ENCODE measurements around the gene CNIH3.
"Not testable (repeated sequence)": the region's sequence is repeated elsewhere in the genome, so short reads cannot be mapped to it uniquely, and the experiment has no call there.

The CNIH3 gene

GRCh38 chr1:224676551-224676950 is 60.4 kb downstream of the CNIH3 start:
- no peak for DNase-seq
- H3K27ac Mint-ChIP-seq: no peak overlapping the region
- H3K36me3 Mint-ChIP-seq (ENCODE audit: low read depth): no peaks in the 10 kb centered on the region
- H3K4me3 Mint-ChIP-seq: no peak overlapping the region
- no peaks in the 10 kb centered on the region for H3K9me3 Mint-ChIP-seq
- H3K27me3 Mint-ChIP-seq: no peaks in the 10 kb centered on the region
- no peaks in the 10 kb centered on the region for H3K4me1 Mint-ChIP-seq (ENCODE audit: low read depth)

GRCh38 chr1:224678168-224678567 is 62.1 kb downstream of the CNIH3 start:
- no peaks in the 10 kb centered on the region for H3K27me3 Mint-ChIP-seq
- H3K9me3 Mint-ChIP-seq: no peaks in the 10 kb centered on the region
- DNase-seq: no peak
- no peak overlapping the region for H3K4me3 Mint-ChIP-seq
- no peaks in the 10 kb centered on the region for H3K4me1 Mint-ChIP-seq (ENCODE audit: low read depth)
- no peak overlapping the region for H3K27ac Mint-ChIP-seq
- H3K36me3 Mint-ChIP-seq (ENCODE audit: low read depth): no peaks in the 10 kb centered on the region

GRCh38 chr1:224679606-224680005 is 63.5 kb downstream of the CNIH3 start:
- Mint-ChIP-seq H3K36me3 (ENCODE audit: low read depth) (no peaks in the 10 kb centered on the region), H3K27ac (no peak overlapping the region), H3K27me3 (no peaks in the 10 kb centered on the region), H3K4me3 (no peak overlapping the region), H3K9me3 (no peaks in the 10 kb centered on the region), H3K4me1 (ENCODE audit: low read depth) (no peaks in the 10 kb centered on the region)
- DNase-seq: no peak

- DNase-seq: no peak
- H3K4me3 Mint-ChIP-seq: no peak overlapping the region
- no peaks in the 10 kb centered on the region for H3K4me1 Mint-ChIP-seq (ENCODE audit: low read depth)
- H3K9me3 Mint-ChIP-seq: no peaks in the 10 kb centered on the region
- H3K36me3 Mint-ChIP-seq (ENCODE audit: low read depth): no peaks in the 10 kb centered on the region
- H3K27me3 Mint-ChIP-seq: peaks cover 4% of the 10 kb centered on the region
- no peak overlapping the region for H3K27ac Mint-ChIP-seq
Measured at GRCh38 chr1:224681816-224682215, 65.7 kb downstream of the CNIH3 start.

GRCh38 chr1:224683936-224684335 is 67.8 kb downstream of the CNIH3 start:
- Mint-ChIP-seq H3K4me1 (ENCODE audit: low read depth) (no peaks in the 10 kb centered on the region), H3K36me3 (ENCODE audit: low read depth) (no peaks in the 10 kb centered on the region), H3K27me3 (peaks cover 4% of the 10 kb centered on the region), H3K9me3 (no peaks in the 10 kb centered on the region), H3K27ac (no peak overlapping the region), H3K4me3 (no peak overlapping the region)
- DNase-seq: no peak

GRCh38 chr1:224684979-224685425 is 68.9 kb downstream of the CNIH3 start:
- DNase-seq: no peak
- no peak overlapping the region for H3K4me3 Mint-ChIP-seq
- peaks cover 4% of the 10 kb centered on the region for H3K27me3 Mint-ChIP-seq
- H3K4me1 Mint-ChIP-seq (ENCODE audit: low read depth): no peaks in the 10 kb centered on the region
- H3K36me3 Mint-ChIP-seq (ENCODE audit: low read depth): no peaks in the 10 kb centered on the region
- H3K27ac Mint-ChIP-seq: no peak overlapping the region
- no peaks in the 10 kb centered on the region for H3K9me3 Mint-ChIP-seq

GRCh38 chr1:224686140-224686539 is 70.0 kb downstream of the CNIH3 start:
- not testable (repeated sequence) for H3K4me3 Mint-ChIP-seq; H3K4me1 Mint-ChIP-seq (ENCODE audit: low read depth); H3K9me3 Mint-ChIP-seq; H3K27ac Mint-ChIP-seq; DNase-seq; H3K36me3 Mint-ChIP-seq (ENCODE audit: low read depth); H3K27me3 Mint-ChIP-seq

- Mint-ChIP-seq H3K4me3 (no peak overlapping the region), H3K27ac (no peak overlapping the region), H3K9me3 (no peaks in the 10 kb centered on the region), H3K36me3 (ENCODE audit: low read depth) (no peaks in the 10 kb centered on the region), H3K4me1 (ENCODE audit: low read depth) (no peaks in the 10 kb centered on the region), H3K27me3 (peaks cover 4% of the 10 kb centered on the region)
- DNase-seq: no peak
Measured at GRCh38 chr1:224687465-224687864, 71.3 kb downstream of the CNIH3 start.

- Mint-ChIP-seq H3K27ac (no peak overlapping the region), H3K9me3 (no peaks in the 10 kb centered on the region), H3K4me3 (no peak overlapping the region), H3K4me1 (ENCODE audit: low read depth) (no peaks in the 10 kb centered on the region), H3K27me3 (peaks cover 4% of the 10 kb centered on the region), H3K36me3 (ENCODE audit: low read depth) (no peaks in the 10 kb centered on the region)
- no peak for DNase-seq
Measured at GRCh38 chr1:224689374-224689773, 73.3 kb downstream of the CNIH3 start.

GRCh38 chr1:224690576-224690975 is 74.5 kb downstream of the CNIH3 start:
- H3K27me3 Mint-ChIP-seq: peaks cover 4% of the 10 kb centered on the region
- no peaks in the 10 kb centered on the region for H3K4me1 Mint-ChIP-seq (ENCODE audit: low read depth)
- no peak overlapping the region for H3K27ac Mint-ChIP-seq
- no peaks in the 10 kb centered on the region for H3K9me3 Mint-ChIP-seq
- no peak for DNase-seq
- no peaks in the 10 kb centered on the region for H3K36me3 Mint-ChIP-seq (ENCODE audit: low read depth)
- no peak overlapping the region for H3K4me3 Mint-ChIP-seq

- DNase-seq: no peak
- H3K9me3 Mint-ChIP-seq: no peaks in the 10 kb centered on the region
- no peak overlapping the region for H3K4me3 Mint-ChIP-seq
- H3K27ac Mint-ChIP-seq: no peak overlapping the region
- H3K36me3 Mint-ChIP-seq (ENCODE audit: low read depth): no peaks in the 10 kb centered on the region
- H3K4me1 Mint-ChIP-seq (ENCODE audit: low read depth): no peaks in the 10 kb centered on the region
- peaks cover 4% of the 10 kb centered on the region for H3K27me3 Mint-ChIP-seq
Measured at GRCh38 chr1:224691148-224691925, 75.2 kb downstream of the CNIH3 start.

- Mint-ChIP-seq H3K36me3 (ENCODE audit: low read depth) (no peaks in the 10 kb centered on the region), H3K27me3 (no peaks in the 10 kb centered on the region), H3K27ac (no peak overlapping the region), H3K4me3 (no peak overlapping the region), H3K9me3 (no peaks in the 10 kb centered on the region), H3K4me1 (ENCODE audit: low read depth) (no peaks in the 10 kb centered on the region)
- no peak for DNase-seq
Measured at GRCh38 chr1:224694969-224695368, 78.9 kb downstream of the CNIH3 start.

- Mint-ChIP-seq H3K36me3 (ENCODE audit: low read depth) (no peaks in the 10 kb centered on the region), H3K27me3 (no peaks in the 10 kb centered on the region), H3K4me1 (ENCODE audit: low read depth) (no peaks in the 10 kb centered on the region), H3K4me3 (no peak overlapping the region), H3K9me3 (no peaks in the 10 kb centered on the region), H3K27ac (no peak overlapping the region)
- DNase-seq: no peak
Measured at GRCh38 chr1:224696021-224696420, 79.9 kb downstream of the CNIH3 start.

- H3K4me3 Mint-ChIP-seq: no peak overlapping the region
- no peak for DNase-seq
- no peaks in the 10 kb centered on the region for H3K4me1 Mint-ChIP-seq (ENCODE audit: low read depth)
- no peaks in the 10 kb centered on the region for H3K9me3 Mint-ChIP-seq
- no peak overlapping the region for H3K27ac Mint-ChIP-seq
- H3K36me3 Mint-ChIP-seq (ENCODE audit: low read depth): no peaks in the 10 kb centered on the region
- H3K27me3 Mint-ChIP-seq: no peaks in the 10 kb centered on the region
Measured at GRCh38 chr1:224696891-224697765, 81.0 kb downstream of the CNIH3 start.

GRCh38 chr1:224698015-224698451 is 81.9 kb downstream of the CNIH3 start:
- Mint-ChIP-seq H3K4me1 (ENCODE audit: low read depth) (no peaks in the 10 kb centered on the region), H3K36me3 (ENCODE audit: low read depth) (no peaks in the 10 kb centered on the region), H3K27ac (no peak overlapping the region), H3K27me3 (no peaks in the 10 kb centered on the region), H3K9me3 (no peaks in the 10 kb centered on the region), H3K4me3 (no peak overlapping the region)
- DNase-seq: no peak
